Fibroblast of lung (primary cell): ENCODE measurements around the gene RAB11FIP3. TPM values are rescaled to one million over a fixed set of nuclear protein-coding genes. Genes with fewer than 3 reads are reported as not detected.

Source experiments
- DNase-seq, 2 donors: peaks; one replicate each; pipeline versions ENCODE4 v3.0.0 to v3.0.0-alpha.2; 2010; ENCODE audit warnings: low read depth in 2 of 2
- H2AFZ ChIP-seq: 2 replicates; pipeline ENCODE4 v1.5.1; 2012; ENCODE audit warnings: low read length, control low read depth, inconsistent platforms
- H3K27ac ChIP-seq: 2 replicates; pipeline ENCODE4 v1.5.1; 2011; ENCODE audit warnings: low read length, control low read depth; ENCODE audit not compliant: insufficient read depth
- H3K27me3 ChIP-seq: 2 replicates; pipeline ENCODE4 v1.5.1; 2011; ENCODE audit warnings: mild to moderate bottlenecking, low read length; ENCODE audit not compliant: control insufficient read depth, insufficient read depth
- H3K36me3 ChIP-seq: 2 replicates; pipeline ENCODE4 v1.5.1; 2011; ENCODE audit warnings: low read length; ENCODE audit not compliant: control insufficient read depth, insufficient read depth
- H3K4me1 ChIP-seq: 2 replicates; pipeline ENCODE4 v1.5.1; 2011; ENCODE audit warnings: low read length; ENCODE audit not compliant: control insufficient read depth, insufficient read depth; ENCODE audit errors: extremely low read depth
- H3K4me2 ChIP-seq: 2 replicates; pipeline ENCODE4 v1.5.1; 2011; ENCODE audit warnings: low read length, control low read depth; ENCODE audit not compliant: insufficient read depth; ENCODE audit errors: extremely low read depth
- H3K4me3 ChIP-seq, 4 experiments: fragments of 200-600 bp in 1 of 4; sonication (generic) in 1 of 4; replicated peaks in 1 of 4; 2 replicates each; pipeline ENCODE4 v1.5.1; 2011 to 2016; ENCODE audit warnings: low read length in 4 of 4, low read depth in 3 of 4, mild to moderate bottlenecking in 3 of 4, control low read depth in 2 of 4, inconsistent platforms in 1 of 4, mixed read lengths in 1 of 4; ENCODE audit not compliant: insufficient read depth in 1 of 4; ENCODE audit errors: control extremely low read depth in 1 of 4
- H3K79me2 ChIP-seq: 2 replicates; pipeline ENCODE4 v1.5.1; 2012; ENCODE audit warnings: mild to moderate bottlenecking, low read length, inconsistent platforms; ENCODE audit not compliant: control insufficient read depth, insufficient read depth
- H3K9ac ChIP-seq: 2 replicates; pipeline ENCODE4 v1.5.1; 2011; ENCODE audit warnings: mild to moderate bottlenecking, low read length, control low read depth; ENCODE audit not compliant: insufficient read depth
- H3K9me3 ChIP-seq: 2 replicates; pipeline ENCODE4 v1.5.1; 2012; ENCODE audit warnings: low read depth, low read length; ENCODE audit not compliant: control insufficient read depth, insufficient read depth
- H4K20me1 ChIP-seq: 2 replicates; pipeline ENCODE4 v1.5.1; 2011; ENCODE audit warnings: low read length; ENCODE audit not compliant: control insufficient read depth, insufficient read depth; ENCODE audit errors: extremely low read depth
- CTCF ChIP-seq, 2 donors: IDR thresholded peaks in 1 of 2; conservative IDR thresholded peaks in 1 of 2; 1 replicate in 1 of 2; 2 replicates in 1 of 2; pipeline ENCODE4 v1.5.1; 2011 to 2012; ENCODE audit warnings: low read length in 2 of 2, control low read depth in 1 of 2, inconsistent platforms in 1 of 2, low read depth in 1 of 2, mild to moderate bottlenecking in 1 of 2
- EZH2 ChIP-seq: IDR thresholded peaks from 2 replicates; pipeline ENCODE4 v1.5.1; 2012; ENCODE audit warnings: low read length, control low read depth, mild to moderate bottlenecking; ENCODE audit errors: missing control alignments
- polyA plus RNA-seq, 2 donors: library from polyadenylated mRNA; depleted of rRNA in 1 of 2; stranded (reverse) in 1 of 2; unstranded in 1 of 2; fragments of >200 nt; gene quantifications; 2 replicates each; pipeline ENCODE4 v1.2.1, GENCODE V29; 2011 to 2012; ENCODE audit warnings: missing spikeins in 1 of 2
- total RNA-seq: library from RNA; depleted of rRNA; stranded (reverse); fragments of >200 nt; gene quantifications from 2 replicates; pipeline ENCODE4 v1.2.1, GENCODE V29; 2014

RAB11FIP3 gene
- total and polyA plus RNA-seq, 2 donors (not counting 1 experiment from before 2014, with no cell fraction given): 7.3 to 22.1 TPM

DNA sequence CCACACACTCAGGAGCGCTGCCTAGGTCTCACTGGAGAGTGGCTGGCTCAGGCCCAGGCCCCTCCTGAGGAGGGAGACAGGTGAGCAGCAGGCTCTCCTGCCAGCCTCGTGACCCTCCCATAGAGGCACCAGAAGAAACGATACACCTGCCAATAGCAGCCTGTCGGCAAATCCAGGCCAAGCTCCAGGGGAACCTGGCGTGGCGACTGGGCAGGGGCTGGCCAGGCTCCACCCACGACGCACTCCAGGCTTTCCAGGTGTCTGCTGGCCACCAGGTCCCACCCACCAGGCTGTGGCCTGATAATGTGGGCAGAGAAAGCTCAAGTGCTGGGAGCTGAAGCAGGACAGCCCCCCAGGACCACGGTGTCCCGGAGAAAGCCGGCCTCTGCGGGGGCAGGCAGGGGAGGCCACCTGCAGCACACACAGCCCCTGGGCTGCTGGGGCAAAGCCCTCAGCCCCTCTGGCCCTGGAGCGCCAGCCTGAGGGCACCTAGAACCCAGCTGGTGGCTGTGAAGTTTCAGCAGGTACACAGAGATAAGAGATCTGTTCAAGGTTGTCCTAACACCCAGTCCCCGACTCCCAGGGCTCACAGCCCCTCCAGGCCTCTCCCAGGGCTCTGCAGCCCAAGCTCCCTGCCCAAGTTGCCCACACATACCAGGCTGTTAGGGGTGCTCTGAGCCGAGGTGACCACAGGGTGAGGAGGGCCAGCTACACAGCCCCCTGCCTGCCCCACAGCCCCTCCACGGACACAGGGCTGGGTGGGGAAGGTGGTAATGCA is 46.1 kb upstream of the RAB11FIP3 start:
- no peaks in the 10 kb centered on the region for H3K9me3 ChIP-seq
- TF ChIP-seq CTCF (conservative IDR thresholded peaks at IDR 0.05 in 1 of 2, IDR thresholded peaks at IDR 0.05 in 1 of 2; ENCODE audit: low read depth in 1 of 2, low read length in 2 of 2) (no peak), EZH2 (no peak)
- H3K27ac ChIP-seq: no peak overlapping the region
- H2AFZ ChIP-seq: no peak overlapping the region
- no peaks in the 10 kb centered on the region for H3K27me3 ChIP-seq
- H3K4me1 ChIP-seq: no peaks in the 10 kb centered on the region
- H4K20me1 ChIP-seq: no peaks in the 10 kb centered on the region
- peaks cover 14% of the 10 kb centered on the region for H3K79me2 ChIP-seq
- no peak overlapping the region for H3K4me3 ChIP-seq
- no peak overlapping the region for H3K9ac ChIP-seq
- H3K4me2 ChIP-seq: no peak overlapping the region
- H3K36me3 ChIP-seq: peaks cover 14% of the 10 kb centered on the region
- no peak for DNase-seq

DNA sequence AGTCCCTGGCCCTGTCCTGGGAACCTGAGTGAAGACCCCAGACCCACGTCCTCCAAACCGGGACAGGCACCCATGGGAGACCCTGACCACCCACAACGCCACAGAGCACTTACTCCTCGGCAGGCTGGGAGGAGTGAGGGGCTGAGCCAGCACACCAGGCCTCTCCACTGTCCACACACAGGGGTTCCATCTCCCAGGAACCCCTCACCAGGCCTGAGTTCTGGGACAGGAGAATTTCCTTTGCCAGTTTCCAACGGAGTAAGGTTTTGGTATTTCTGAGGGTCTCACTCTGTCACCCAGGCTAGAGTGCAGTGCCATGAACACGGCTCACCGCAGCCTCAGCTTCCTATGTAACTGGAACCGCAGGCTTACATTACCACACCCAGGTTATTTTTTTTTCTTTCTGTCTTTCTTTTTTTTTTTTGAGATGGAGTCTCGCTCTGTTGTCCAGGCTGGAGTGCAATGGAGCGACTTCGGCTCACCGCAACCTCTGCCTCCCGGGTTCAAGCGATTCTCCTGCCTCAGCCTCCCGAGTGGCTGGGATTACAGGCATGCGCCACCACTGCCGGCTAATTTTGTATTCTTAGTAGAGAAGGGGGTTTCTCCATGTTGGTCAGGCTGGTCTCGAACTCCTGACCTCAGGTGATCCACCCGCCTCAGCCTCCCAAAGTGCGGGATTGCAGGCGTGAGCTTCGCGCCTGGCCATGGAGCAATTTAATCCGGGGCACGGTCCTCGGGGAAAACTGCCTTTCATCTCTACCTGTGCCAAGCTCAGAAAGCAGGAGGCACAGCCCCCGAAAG is 45.3 kb upstream of the RAB11FIP3 start:
- H3K4me3 ChIP-seq: peak overlapping the region in 3 of 4 experiments; percentile 64 to 82 (median 68)
- H3K4me1 ChIP-seq: no peaks in the 10 kb centered on the region

More for the DNA sequence above, 45.3 kb upstream of the RAB11FIP3 start:
- no peaks in the 10 kb centered on the region for H4K20me1 ChIP-seq
- H3K9ac ChIP-seq: no peak overlapping the region
- H3K27ac ChIP-seq: no peak overlapping the region
- no peak for TF ChIP-seq CTCF (conservative IDR thresholded peaks at IDR 0.05 in 1 of 2, IDR thresholded peaks at IDR 0.05 in 1 of 2; ENCODE audit: low read depth in 1 of 2, low read length in 2 of 2)
- TF ChIP-seq EZH2: no peak
- no peaks in the 10 kb centered on the region for H3K9me3 ChIP-seq
- peaks cover 9% of the 10 kb centered on the region for H3K36me3 ChIP-seq
- H3K27me3 ChIP-seq: no peaks in the 10 kb centered on the region
- DNase-seq: no peak
- H2AFZ ChIP-seq: no peak overlapping the region
- peaks cover 14% of the 10 kb centered on the region for H3K79me2 ChIP-seq
- H3K4me2 ChIP-seq: peak overlapping the region; percentile 35
